ENCODE results near the gene TXNRD3. TPM values are rescaled to one million over a fixed set of nuclear protein-coding genes. Genes with fewer than 3 reads are reported as not detected.
"Not testable (repeated sequence)": the region's sequence is repeated elsewhere in the genome, so short reads cannot be mapped to it uniquely, and the experiment has no call there.

The TXNRD3 gene
- polyA plus RNA-seq, 3 donors = 4.2 to 5.7 (median 5.2) TPM

DNA sequence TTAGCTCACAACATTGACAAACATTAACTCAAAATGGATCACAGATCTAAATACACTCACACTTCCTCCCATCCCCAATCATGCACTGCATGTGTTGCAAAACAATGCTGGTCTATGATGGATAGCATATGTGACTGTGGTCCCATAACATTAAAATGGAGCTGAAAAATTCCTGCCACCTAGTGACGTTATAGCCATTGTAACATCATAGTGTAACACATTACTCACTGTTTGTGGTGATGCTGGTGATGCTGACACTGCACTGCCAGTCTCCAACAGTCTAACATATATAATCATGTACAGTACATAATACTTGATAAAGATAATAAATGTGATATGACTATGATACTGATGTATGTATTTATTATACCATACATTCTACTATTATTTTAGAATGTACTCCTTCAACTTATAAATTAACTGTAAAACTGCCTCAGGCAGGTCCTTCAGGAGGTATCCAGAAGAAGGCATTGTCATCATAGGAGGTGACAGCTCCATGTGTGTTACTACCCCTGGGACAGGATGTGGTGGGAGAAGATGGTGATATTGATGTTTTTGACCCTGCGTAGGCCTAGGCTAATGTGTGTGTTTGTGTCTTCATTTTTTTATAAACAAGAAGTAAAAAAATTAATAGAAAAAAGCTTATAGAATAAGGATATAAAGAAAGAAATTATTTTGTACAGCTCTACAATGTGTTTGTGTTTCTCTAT is 41.3 kb downstream of the TXNRD3 start:
- WGBS, 3 donors = 72 to 84% (median 76%) methylated on average over 2 of the region's 2 CpGs
- no peak overlapping the region for H3K27ac ChIP-seq (ENCODE audit: low read depth, low read length)

DNA sequence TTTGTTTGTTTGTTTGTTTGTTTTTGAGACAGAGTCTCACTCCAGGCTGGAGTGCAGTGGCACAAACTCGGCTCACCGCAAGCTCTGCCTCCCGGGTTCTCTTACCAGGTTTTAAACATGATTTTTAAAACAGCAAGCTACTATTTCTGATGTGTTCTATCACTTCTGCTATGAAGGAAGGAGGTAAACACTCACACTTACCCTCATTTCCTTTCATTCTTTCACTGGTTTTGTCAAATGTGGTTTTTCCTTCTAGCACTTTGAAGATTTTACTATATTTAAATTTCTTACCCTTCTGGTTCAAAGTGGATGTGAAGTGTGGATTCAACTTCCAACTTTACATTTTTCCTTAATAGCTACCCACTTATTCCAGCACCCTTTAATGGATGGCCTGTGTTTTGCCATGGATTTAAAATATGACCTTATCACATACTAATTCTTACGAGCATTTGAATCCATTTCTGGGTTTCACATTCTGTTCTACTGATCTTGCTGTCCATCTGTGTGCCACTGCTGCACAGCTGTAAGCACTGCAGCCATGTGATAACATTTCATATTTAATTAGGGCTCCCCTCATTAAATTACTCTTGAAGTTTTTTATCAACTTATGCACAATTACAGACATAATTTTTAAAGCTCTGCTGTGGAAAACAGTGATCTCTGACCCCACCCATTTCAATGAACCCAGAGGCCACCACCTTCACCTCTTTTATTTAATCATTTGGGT is 42.3 kb downstream of the TXNRD3 start:
- no peak overlapping the region for H3K27ac ChIP-seq (ENCODE audit: low read depth, low read length)
- 84 to 90% (median 87%) methylated on average over 4 of the region's 4 CpGs for WGBS, 3 donors

DNA sequence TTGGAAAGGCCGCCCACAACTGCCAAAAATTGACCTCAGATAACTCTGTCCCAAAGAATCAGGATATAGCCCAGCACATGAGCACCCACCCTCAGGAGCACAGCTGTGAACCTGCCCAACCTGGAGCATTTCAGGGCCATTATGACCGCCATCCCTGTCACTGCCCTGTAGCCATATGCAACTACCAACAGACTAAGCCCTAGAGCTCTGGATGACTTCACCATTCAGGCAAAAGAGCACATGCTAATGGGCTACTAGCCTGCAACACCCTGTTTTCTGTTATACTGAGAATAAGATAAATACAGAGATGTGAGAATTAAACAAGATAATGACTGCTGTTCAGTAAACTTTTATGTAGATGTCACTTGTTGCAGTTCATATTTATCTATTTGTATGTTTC is 45.0 kb downstream of the TXNRD3 start:
- no peak overlapping the region for H3K27ac ChIP-seq (ENCODE audit: low read depth, low read length)
- 94 to 98% (median 98%) methylated on average over 2 of the region's 2 CpGs for WGBS, 3 donors

DNA sequence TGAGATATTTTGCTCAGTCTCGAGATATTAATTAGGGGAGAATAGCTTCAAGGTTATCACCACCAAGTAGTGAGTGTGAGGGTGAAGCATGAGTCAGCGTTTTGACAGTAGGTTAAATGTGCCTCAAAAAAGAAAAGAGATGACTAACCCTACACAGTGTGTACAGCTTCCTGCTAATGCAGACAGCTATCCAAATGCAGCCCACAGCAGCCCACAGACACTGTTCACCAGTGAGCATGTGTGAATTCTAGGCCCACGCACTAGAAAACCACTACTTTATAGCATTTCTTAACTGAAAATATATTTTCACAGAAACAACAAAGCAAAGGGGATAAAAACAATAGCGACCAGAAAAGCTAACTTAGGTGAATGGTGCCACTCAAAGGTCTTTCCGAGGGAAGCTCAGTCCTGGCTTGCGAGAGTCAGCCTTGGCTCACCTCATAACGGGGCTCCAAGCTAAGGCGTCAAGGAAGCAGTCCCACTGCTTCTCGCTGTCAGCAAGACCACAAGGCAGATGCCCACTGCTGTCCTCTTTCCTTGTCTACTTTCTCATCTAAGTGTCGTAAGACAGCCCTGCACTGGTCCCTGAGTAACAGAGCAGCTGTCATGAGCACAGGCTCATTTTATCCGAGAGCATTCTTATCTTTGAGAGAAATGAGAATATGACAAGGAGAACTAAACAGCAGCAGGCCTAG is 47.6 kb downstream of the TXNRD3 start:
- no peak overlapping the region for H3K27ac ChIP-seq (ENCODE audit: low read depth, low read length)
- WGBS, 3 donors = 79 to 88% (median 79%) methylated on average over 11 of the region's 11 CpGs

DNA sequence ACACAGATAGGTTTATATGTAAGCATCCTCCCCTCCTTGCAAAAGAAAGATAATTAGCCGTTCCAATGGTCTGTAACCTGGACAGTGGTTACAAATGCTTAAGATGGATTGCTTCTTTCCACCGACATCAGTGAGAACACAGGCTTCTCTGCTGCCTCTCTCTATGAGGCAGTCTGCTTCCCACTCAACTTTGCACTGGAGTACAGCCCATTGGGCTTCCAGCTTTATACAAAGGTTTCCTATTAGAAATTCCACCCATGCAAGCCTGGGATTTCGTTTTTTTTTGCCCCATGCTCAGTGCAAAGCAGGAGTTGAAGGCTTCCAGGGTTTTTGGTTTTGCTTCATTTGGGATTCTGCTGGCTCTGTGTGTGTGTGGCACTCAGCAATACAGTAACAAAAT is 48.9 kb downstream of the TXNRD3 start:
- 73 to 91% (median 77%) methylated on average over 3 of the region's 3 CpGs for WGBS, 3 donors
- H3K27ac ChIP-seq (ENCODE audit: low read depth, low read length) = no peak overlapping the region

DNA sequence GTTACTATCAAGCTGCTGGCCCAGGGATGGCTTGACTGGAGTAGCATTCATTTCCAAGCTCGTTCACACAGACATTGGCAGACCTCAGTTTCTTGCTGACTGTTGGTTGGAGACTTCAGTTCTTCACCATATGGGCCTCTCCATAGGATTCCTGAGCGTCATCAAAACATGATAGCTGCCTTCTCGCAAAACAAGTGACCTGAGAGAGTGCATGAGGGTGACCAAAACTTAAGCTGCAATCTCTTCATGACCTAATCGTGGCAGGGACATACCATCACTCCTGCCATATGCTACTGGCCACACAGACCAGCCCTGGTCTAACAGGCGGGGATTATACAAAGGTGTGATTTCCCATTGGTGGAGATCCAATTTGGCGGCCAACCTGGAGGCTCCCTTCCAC is 50.2 kb downstream of the TXNRD3 start:
- WGBS, 3 donors = 91 to 96% (median 93%) methylated on average over 6 of the region's 6 CpGs
- H3K27ac ChIP-seq (ENCODE audit: low read depth, low read length) = no peak overlapping the region

DNA sequence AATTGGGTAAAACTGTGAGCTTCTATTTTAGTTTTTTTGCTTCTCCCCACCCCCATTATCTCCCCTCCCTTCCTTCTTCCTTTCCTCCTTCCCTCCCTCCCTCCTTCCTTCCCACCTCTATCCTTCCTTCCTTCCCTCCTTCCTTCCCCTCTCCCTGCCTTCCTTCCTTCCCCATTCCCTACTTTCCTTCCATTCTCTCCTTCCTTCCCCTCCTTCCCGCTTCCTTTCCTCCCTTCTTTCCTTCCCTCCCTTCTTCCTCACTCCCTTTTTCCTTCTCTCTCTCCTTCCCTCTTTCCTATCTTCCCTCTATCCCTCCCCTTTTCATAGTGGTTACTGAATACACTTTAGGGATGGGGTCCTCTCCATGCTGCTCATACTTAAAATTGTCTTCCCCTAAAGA is 55.8 kb downstream of the TXNRD3 start:
- no peak overlapping the region for H3K27ac ChIP-seq (ENCODE audit: low read depth, low read length)
- 0% methylated on average over 1 of the region's 1 CpG for WGBS, 3 donors

DNA sequence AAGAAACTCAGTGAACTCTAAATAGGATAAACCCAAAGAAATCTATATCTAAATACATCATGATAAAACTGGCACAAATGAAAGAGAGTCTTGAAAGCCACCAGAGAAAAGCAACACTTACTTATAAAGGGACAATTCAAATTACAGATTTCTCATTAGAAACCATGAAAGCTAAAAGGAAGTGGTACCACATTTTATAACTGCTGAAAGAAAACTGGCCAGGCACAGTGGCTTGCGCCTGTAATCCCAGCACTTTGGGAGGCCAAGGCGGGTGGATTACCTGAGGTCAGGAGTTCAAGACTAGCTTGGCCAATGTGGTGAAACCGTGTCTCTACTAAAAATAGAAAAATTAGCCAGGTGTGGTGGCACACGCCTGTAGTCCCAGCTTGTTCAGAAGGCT is 59.4 kb downstream of the TXNRD3 start:
- not testable (repeated sequence) for H3K27ac ChIP-seq (ENCODE audit: low read depth, low read length)
- 95 to 98% (median 96%) methylated on average over 4 of the region's 4 CpGs for WGBS, 3 donors

DNA sequence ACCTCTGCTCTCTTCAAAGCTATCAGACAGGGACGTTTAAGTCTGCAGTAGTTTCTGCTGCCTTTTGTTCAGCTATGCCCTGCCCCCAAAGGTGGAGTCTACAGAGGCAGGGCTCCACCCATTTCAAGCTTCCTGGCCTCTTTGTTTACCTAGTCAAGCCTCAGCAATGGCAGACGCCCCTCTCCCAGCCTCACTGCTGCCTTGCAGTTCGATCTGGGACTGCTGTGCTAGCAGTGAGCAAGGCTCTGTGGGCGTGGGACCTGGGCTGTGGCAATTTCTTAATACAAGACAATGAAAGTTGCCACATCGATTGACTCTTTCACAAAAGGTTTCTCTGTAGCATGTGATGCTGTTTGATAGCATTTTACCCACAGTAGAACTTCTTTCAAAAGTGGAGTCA is 63.4 kb downstream of the TXNRD3 start:
- WGBS, 3 donors = 63 to 73% (median 72%) methylated on average over 5 of the region's 5 CpGs
- not testable (repeated sequence) for H3K27ac ChIP-seq (ENCODE audit: low read depth, low read length)

DNA sequence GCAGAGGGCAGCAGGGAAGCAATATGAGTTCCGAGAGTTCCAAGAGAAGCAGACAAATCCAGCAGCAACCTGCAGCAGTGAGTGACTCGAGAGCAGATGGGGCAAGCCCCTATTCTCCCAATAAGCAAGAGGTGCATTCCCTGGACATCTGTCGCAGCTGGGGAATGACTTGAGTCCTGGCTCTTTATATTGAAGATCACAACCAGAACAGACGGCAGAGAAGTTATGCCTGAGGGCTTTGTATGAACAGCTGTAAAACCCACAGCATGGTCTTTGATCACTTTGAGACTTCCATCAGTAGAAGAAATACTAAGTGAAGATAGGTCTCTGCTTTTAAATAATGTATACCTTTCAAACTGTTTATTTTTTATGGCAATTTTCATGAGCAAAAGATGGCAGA is 72.6 kb downstream of the TXNRD3 start:
- no peak overlapping the region for H3K27ac ChIP-seq (ENCODE audit: low read depth, low read length)
- WGBS, 3 donors = 85 to 88% (median 85%) methylated on average over 4 of the region's 4 CpGs

DNA sequence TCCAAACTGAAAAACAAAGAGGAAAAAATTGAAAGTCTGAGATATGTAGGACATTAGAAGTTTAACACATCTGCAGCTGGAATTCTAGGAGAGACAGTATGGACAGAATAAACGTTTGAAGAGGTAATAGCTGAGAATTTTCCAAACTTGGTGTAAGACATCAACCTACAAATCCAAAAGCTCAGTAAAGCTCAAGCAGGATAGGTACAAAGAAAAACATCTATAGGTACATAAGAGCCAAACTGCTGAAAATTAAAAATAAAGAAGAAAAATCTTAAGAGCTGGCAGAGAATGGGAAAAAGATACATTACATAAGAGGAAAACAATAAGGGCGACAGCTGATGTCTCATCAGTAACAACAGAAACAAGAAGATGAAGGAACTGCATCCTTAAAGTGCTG is 73.4 kb downstream of the TXNRD3 start:
- WGBS, 3 donors = 76 to 88% (median 87%) methylated on average over 2 of the region's 2 CpGs
- H3K27ac ChIP-seq (ENCODE audit: low read depth, low read length) = no peak overlapping the region

DNA sequence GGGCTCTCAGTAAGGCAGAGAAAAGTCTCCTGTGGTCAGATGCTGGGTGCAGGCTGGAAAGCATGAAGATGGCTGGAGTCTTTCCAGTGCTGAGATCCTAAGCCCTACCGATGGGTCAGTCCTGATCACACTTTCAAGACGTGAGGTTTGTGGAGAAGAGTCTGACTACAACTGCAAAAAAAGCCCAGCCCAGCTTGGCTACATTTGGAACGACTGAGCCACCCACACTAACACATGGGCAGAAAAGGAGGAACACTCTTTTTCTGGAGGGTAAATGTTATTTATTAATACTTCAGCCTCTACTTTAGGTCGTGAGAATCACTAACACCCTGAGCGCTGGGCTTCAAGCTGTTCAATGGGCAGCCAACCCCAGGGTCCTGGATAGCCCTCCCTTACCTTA is 74.2 kb downstream of the TXNRD3 start:
- H3K27ac ChIP-seq (ENCODE audit: low read depth, low read length) = no peak overlapping the region
- 82 to 87% (median 83%) methylated on average over 5 of the region's 5 CpGs for WGBS, 3 donors

DNA sequence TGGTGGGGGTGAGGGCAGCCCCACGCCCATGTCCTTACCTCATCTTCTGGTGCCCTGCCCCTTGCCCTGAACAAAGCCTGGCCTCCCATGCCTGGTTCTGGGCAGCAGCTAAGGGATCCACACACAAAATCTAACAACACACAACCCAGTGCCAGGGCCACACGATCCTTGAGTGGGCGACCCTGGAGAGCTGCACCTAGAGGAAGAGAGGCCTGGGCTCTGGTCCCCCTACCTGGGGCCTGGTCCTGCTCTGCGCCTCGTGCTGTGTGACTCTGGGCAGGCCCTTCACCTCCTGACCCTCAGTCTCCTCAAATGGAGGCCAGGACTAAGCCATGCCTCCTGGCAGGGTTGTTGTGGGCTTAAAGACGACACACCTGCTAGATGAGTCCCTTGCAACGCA is 76.2 kb downstream of the TXNRD3 start:
- WGBS, 3 donors = 87 to 91% (median 87%) methylated on average over 7 of the region's 7 CpGs
- no peak overlapping the region for H3K27ac ChIP-seq (ENCODE audit: low read depth, low read length)

DNA sequence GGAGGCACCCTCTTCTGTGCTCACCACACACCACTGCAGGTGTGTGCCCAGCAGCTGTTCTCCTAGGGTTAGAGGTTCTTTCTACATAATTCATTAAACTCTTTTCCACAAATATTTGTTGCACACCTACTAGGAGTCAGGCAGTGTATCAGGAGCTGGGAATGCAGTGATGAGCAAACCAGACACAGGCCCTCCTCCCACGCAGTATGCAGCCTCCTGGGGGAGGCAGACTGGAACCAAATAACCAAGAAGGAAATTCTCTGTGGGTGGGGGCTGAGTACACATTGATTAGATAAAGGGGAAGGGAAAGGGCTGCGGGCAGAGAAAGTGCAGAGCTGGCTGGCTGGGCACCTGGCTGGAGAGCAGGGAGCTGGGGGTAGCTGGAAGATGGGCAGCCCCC is 77.7 kb downstream of the TXNRD3 start:
- WGBS, 3 donors = 71 to 91% (median 82%) methylated on average over 2 of the region's 2 CpGs
- H3K27ac ChIP-seq (ENCODE audit: low read depth, low read length) = no peak overlapping the region

DNA sequence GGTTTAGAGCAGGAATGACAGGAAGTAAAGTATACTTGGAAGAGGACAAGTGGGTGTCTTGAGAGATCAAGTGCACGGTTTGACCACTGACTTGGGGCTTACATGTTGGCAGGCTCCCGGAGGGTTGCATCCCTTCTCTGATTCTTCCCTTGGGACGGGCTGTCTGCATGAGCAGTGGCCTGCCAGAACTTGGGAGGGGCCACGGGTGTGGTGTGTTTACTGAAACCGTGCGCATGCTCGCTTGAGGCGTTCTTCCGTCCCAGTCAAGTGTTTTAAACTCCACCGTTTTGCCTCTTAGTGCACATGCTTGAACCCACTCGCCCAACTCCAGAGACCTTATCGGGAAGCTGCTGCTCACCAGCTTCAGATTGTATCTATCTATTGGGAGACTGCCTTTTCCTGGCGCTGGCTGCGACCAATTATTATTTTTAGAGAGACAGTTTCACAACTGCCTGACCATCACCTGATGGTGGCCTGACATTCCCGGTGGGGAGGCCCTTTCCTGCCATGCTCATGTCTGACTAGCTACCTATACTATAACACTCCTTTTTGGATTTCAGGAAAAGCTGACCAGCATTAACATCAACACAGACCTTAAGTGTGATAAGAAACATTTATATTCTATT is 81.3 kb downstream of the TXNRD3 start:
- H3K27ac ChIP-seq (ENCODE audit: low read depth, low read length) = no peak overlapping the region
- 67 to 84% (median 71%) methylated on average over 15 of the region's 15 CpGs for WGBS, 3 donors

DNA sequence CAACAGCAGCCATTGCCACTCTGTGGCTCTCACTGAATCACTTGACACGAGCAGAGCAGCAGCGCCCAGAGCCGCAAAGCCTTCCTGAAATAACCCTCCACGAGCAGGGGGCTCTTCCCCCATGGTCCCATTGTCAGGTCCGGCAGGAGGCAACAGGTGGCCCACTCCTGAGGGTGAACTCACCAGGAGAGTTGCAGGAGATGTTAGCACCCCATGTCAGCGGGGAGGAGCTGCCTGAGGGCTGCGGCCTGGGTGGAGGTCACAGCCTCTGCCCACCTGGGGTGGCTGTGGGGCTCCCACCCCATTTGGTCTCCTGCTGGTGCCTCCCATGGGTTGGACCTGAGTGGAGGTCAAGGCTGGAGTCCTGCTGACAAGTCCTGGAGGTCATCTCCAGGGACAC is 83.8 kb downstream of the TXNRD3 start:
- 87 to 94% (median 89%) methylated on average over 7 of the region's 7 CpGs for WGBS, 3 donors

DNA sequence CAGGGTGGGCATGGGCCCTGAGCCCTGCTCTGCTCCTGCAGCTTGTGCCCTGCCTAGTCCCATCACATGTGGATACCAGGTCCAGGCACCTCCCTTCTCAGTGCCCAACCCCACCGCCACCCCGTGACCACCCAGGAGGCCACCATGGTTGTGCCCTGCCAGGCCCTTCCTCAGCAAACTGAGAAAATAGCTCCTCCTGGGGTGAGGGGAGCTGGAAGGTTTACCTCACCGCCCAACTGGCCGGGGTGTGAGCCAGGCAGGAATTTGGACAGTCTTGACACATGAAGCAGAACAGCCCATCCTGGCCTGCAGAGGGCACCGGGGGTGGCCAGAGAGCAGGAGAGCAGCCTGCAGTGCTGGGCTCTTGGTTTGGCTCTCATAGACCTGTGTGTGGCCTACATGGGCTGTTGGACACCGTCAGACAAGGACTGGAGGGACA is 84.8 kb downstream of the TXNRD3 start:
- 75 to 86% (median 86%) methylated on average over 6 of the region's 6 CpGs for WGBS, 3 donors
- H3K27ac ChIP-seq (ENCODE audit: low read depth, low read length) = no peak overlapping the region

More for the DNA sequence above, 83.8 kb downstream of the TXNRD3 start:
- H3K27ac ChIP-seq (ENCODE audit: low read depth, low read length) = no peak overlapping the region

DNA sequence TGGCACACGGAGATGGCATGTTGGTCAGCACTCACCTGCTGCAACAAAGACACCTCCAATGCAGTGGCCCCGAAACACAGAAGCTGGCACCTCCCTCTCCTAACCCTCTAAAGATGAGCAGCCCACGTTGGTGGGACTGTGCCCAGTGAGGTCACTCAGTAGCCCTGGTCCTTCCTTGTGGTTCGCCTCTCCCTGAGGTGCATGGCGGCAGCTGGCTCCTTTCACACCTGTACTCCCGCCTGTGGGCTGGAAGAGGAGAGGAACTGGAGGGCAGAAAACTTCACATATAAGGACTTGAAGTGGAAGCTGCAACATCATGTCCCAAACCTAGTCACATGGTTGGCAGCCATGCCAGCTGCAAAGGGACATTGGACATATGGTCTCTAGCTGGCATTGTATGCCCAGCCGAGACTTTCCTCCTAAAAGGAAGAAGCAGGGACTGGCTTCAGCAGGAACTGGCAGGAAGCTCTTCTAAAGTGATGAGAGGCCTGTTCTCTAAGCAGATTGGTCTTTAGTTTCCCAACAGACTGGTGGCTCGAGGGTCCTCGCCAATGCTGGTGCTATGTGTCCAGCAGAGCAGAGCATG is 85.4 kb downstream of the TXNRD3 start:
- 87 to 90% (median 89%) methylated on average over 9 of the region's 9 CpGs for WGBS, 3 donors
- H3K27ac ChIP-seq (ENCODE audit: low read depth, low read length) = no peak overlapping the region

Measured in adipose tissue (tissue), 3 donors.